Liver (tissue), 9 donors: ENCODE data around the gene UBE2QL1. TPM values are rescaled to one million over a fixed set of nuclear protein-coding genes. Genes with fewer than 3 reads are reported as not detected.

Experiments
- DNase-seq: peaks from one replicate; pipeline ENCODE4 v3.0.0-alpha.2; 2017; ENCODE audit warnings: low spot score
- H3K27ac ChIP-seq, 2 donors: one replicate each; pipeline ENCODE4 v1.7.0; 2013; ENCODE audit warnings: inconsistent platforms in 2 of 2, low read length in 2 of 2, control low read depth in 1 of 2, low read depth in 1 of 2, mild to moderate bottlenecking in 1 of 2
- H3K27me3 ChIP-seq, 4 donors: one replicate each; pipeline versions ENCODE4 v1.6.1 to v1.7.0; 2013; ENCODE audit warnings: low read length in 3 of 4, inconsistent platforms in 1 of 4, mild to moderate bottlenecking in 1 of 4, moderate library complexity in 1 of 4; ENCODE audit not compliant: control insufficient read depth in 4 of 4, insufficient read depth in 4 of 4
- H3K36me3 ChIP-seq, 4 donors: one replicate each; pipeline versions ENCODE4 v1.6.1 to v1.7.0; 2013; ENCODE audit warnings: low read length in 3 of 4, mild to moderate bottlenecking in 3 of 4, low read depth in 1 of 4, moderate library complexity in 1 of 4; ENCODE audit not compliant: control insufficient read depth in 4 of 4, insufficient read depth in 3 of 4
- H3K4me1 ChIP-seq, 4 donors: one replicate each; pipeline versions ENCODE4 v1.6.1 to v1.7.0; 2013; ENCODE audit warnings: low read length in 3 of 4, mild to moderate bottlenecking in 3 of 4, moderate library complexity in 1 of 4; ENCODE audit not compliant: control insufficient read depth in 4 of 4, insufficient read depth in 4 of 4
- H3K4me3 ChIP-seq, 3 donors: one replicate each; pipeline versions ENCODE4 v1.6.1 to v1.7.0; 2013; ENCODE audit warnings: low read length in 3 of 3, control low read depth in 1 of 3, low read depth in 1 of 3, mild to moderate bottlenecking in 1 of 3
- H3K9ac ChIP-seq, 2 donors: one replicate each; pipeline ENCODE4 v1.7.0; 2013; ENCODE audit warnings: low read length in 2 of 2, mild to moderate bottlenecking in 2 of 2, moderate library complexity in 2 of 2, control low read depth in 1 of 2, low read depth in 1 of 2
- H3K9me3 ChIP-seq, 4 donors: one replicate each; pipeline versions ENCODE4 v1.6.1 to v1.7.0; 2013; ENCODE audit warnings: low read length in 3 of 4; ENCODE audit not compliant: control insufficient read depth in 4 of 4
- EGR1 ChIP-seq, 2 donors: IDR thresholded peaks; 2 replicates each; pipeline ENCODE4 v1.6.1; 2016 to 2018; ENCODE audit warnings: antibody characterized with exemption in 2 of 2, low read depth in 2 of 2
- FOXA1 ChIP-seq: IDR thresholded peaks from 2 replicates; pipeline ENCODE4 v1.6.1; 2016; ENCODE audit warnings: antibody characterized with exemption
- FOXA2 ChIP-seq: IDR thresholded peaks from 2 replicates; pipeline ENCODE4 v1.6.1; 2016; ENCODE audit warnings: antibody characterized with exemption
- GABPA ChIP-seq, 2 donors: IDR thresholded peaks in 1 of 2; conservative IDR thresholded peaks in 1 of 2; 2 replicates each; pipeline ENCODE4 v1.6.1; 2016; ENCODE audit warnings: antibody characterized with exemption in 2 of 2, mild to moderate bottlenecking in 1 of 2, moderate library complexity in 1 of 2
- HNF4A ChIP-seq, 2 donors: conservative IDR thresholded peaks; 2 replicates each; pipeline ENCODE4 v1.6.1; 2016; ENCODE audit warnings: antibody characterized with exemption in 2 of 2, mild to moderate bottlenecking in 2 of 2
- HNF4G ChIP-seq: IDR thresholded peaks from 2 replicates; pipeline ENCODE4 v1.6.1; 2016; ENCODE audit warnings: antibody characterized with exemption
- JUND ChIP-seq, 2 donors: IDR thresholded peaks; 2 replicates each; pipeline ENCODE4 v1.6.1; 2016; ENCODE audit warnings: antibody characterized with exemption in 2 of 2
- MAX ChIP-seq: IDR thresholded peaks from 2 replicates; pipeline ENCODE4 v1.6.1; 2016; ENCODE audit warnings: antibody characterized with exemption
- NR2F2 ChIP-seq: IDR thresholded peaks from 2 replicates; pipeline ENCODE4 v1.6.1; 2016; ENCODE audit warnings: antibody characterized with exemption
- RAD21 ChIP-seq, 2 donors: IDR thresholded peaks; 2 replicates each; pipeline ENCODE4 v1.6.1; 2016; ENCODE audit warnings: antibody characterized with exemption in 2 of 2, mild to moderate bottlenecking in 2 of 2
- REST ChIP-seq: IDR thresholded peaks from 2 replicates; pipeline ENCODE4 v1.6.1; 2016; ENCODE audit warnings: antibody characterized with exemption, mild to moderate bottlenecking
- RXRA ChIP-seq, 2 donors: IDR thresholded peaks; 2 replicates each; pipeline ENCODE4 v1.6.1; 2017 to 2018; ENCODE audit warnings: antibody characterized with exemption in 2 of 2, mild to moderate bottlenecking in 1 of 2
- SP1 ChIP-seq: IDR thresholded peaks from 2 replicates; pipeline ENCODE4 v1.6.1; 2018; ENCODE audit warnings: antibody characterized with exemption, mild to moderate bottlenecking
- TAF1 ChIP-seq: conservative IDR thresholded peaks from 2 replicates; pipeline ENCODE4 v1.6.1; 2016; ENCODE audit warnings: antibody characterized with exemption, mild to moderate bottlenecking
- YY1 ChIP-seq: IDR thresholded peaks from 2 replicates; pipeline ENCODE4 v1.6.1; 2016; ENCODE audit warnings: antibody characterized with exemption, mild to moderate bottlenecking
- WGBS: extraction: QIAGEN DNeasy Blood & Tissue Kit; methylation state at CpG from one replicate; pipeline ENCODE4 v1.1.7; 2013; 5-methylcytosine and 5-hydroxymethylcytosine counted together
- polyA plus RNA-seq, 2 donors: library from polyadenylated mRNA; stranded (reverse) in 1 of 2; unstranded in 1 of 2; fragments of 200-250 nt in 1 of 2; fragments of >200 nt in 1 of 2; fragmentation: Nextera tagmentation in 1 of 2; extraction: Ambion mirVana in 1 of 2; gene quantifications; one replicate each; pipeline versions ENCODE4 v1.2.1 to v1.2.3, GENCODE V29; 2013 to 2015
- total RNA-seq, 2 donors: library from RNA; depleted of rRNA; stranded (reverse); fragments of >200 nt; gene quantifications; one replicate each; pipeline ENCODE4 v1.2.3, GENCODE V29; 2014
- TF ChIP-seq, protein P1 (sequence below): IDR thresholded peaks from 2 replicates; pipeline ENCODE4 v1.6.1; 2016; ENCODE audit warnings: antibody characterized with exemption
- TF ChIP-seq, protein P2 (sequence below): IDR thresholded peaks from 2 replicates; pipeline ENCODE4 v1.6.1; 2016; ENCODE audit warnings: antibody characterized with exemption
- TF ChIP-seq, protein P3 (sequence below): fragments of 150-350 bp; IDR thresholded peaks from 2 replicates; pipeline ENCODE4 v1.5.1; 2017; ENCODE audit warnings: improper control_type of control experiment, low read depth, low read length; ENCODE audit not compliant: missing input control
- donor health status: healthy.
- donor health status: healthy.
- donor health status: healthy.
- donor health status: healthy.
- donor health status: healthy.

The UBE2QL1 gene
- total and polyA plus RNA-seq, 4 donors: 0.09 to 1.9 (median 0.36) TPM

DNA sequence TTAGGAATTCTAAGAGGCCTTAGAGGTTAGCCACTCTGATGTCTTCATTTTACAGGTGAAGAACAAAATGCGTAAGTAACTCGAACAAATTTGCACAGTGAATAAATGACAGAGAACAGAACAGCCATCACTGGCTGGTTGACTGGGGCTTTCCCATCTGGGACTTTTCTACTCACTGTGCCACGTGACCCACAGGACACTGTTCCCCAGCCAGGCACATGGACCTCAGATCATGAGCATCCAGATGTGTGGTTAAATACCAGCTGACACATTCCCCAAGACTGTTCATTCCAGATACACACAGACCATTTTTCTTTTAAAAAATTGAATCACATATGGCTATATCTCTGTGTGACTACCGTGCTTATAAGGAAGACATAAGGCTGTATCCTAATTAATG lies 44.5 kb upstream of the UBE2QL1 start:
- no peak overlapping the region for H3K4me3 ChIP-seq
- H3K27me3 ChIP-seq: peaks cover 0 to 2% (median 0%) of the 10 kb centered on the region in 4 donors
- no peak overlapping the region for H3K9ac ChIP-seq
- no peak for TF ChIP-seq HNF4A (conservative IDR thresholded peaks at IDR 0.05)
- TF ChIP-seq MAX: no peak
- no peak overlapping the region for H3K27ac ChIP-seq
- H3K9me3 ChIP-seq: no peaks in the 10 kb centered on the region
- no peak for DNase-seq
- H3K36me3 ChIP-seq: no peaks in the 10 kb centered on the region
- no peaks in the 10 kb centered on the region for H3K4me1 ChIP-seq
- WGBS: 85% methylated on average over 4 of the region's 4 CpGs

DNA sequence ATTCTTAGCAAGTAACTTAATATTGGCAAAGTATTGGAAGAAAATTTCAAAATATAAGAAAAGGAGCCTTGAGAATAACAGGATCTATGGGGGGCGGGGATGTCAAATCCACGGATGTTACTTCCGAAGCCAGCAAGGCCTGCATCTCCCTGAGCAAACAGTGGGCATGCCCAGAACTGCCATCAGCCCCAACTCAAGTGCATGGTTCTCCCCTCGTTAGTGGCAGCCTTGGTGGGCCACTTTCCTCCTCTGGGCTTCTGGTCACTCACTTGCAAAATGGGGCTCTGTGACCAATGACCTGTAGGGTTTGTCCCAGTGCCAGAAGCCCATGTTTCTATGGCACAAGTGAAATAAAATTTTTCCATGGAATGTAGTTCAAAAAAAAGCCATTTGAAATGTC lies 43.1 kb upstream of the UBE2QL1 start:
- H3K36me3 ChIP-seq: no peaks in the 10 kb centered on the region
- no peaks in the 10 kb centered on the region for H3K4me1 ChIP-seq
- 88% methylated on average over 4 of the region's 4 CpGs for WGBS
- H3K27me3 ChIP-seq: peaks cover 0 to 2% (median 0%) of the 10 kb centered on the region in 4 donors
- no peaks in the 10 kb centered on the region for H3K9me3 ChIP-seq
- TF ChIP-seq HNF4A (conservative IDR thresholded peaks at IDR 0.05): no peak
- TF ChIP-seq GABPA (IDR thresholded peaks at IDR 0.05 in 1 of 2, conservative IDR thresholded peaks at IDR 0.05 in 1 of 2): no peak
- TF ChIP-seq, protein P1, sequence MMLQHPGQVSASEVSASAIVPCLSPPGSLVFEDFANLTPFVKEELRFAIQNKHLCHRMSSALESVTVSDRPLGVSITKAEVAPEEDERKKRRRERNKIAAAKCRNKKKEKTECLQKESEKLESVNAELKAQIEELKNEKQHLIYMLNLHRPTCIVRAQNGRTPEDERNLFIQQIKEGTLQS: no peak
- no peak for TF ChIP-seq YY1
- no peak for TF ChIP-seq NR2F2
- TF ChIP-seq TAF1: no peak
- no peak for TF ChIP-seq EGR1 (IDR thresholded peaks at IDR 0.05; ENCODE audit: low read depth in 2 of 2)
- no peak for TF ChIP-seq RAD21 (IDR thresholded peaks at IDR 0.05)
- TF ChIP-seq RXRA (IDR thresholded peaks at IDR 0.05): no peak
- TF ChIP-seq HNF4G: no peak
- TF ChIP-seq REST: no peak
- no peak for TF ChIP-seq JUND (IDR thresholded peaks at IDR 0.05)
- TF ChIP-seq MAX: no peak
- no peak for TF ChIP-seq FOXA1
- TF ChIP-seq FOXA2: no peak
- no peak for TF ChIP-seq SP1
- TF ChIP-seq, protein P2, sequence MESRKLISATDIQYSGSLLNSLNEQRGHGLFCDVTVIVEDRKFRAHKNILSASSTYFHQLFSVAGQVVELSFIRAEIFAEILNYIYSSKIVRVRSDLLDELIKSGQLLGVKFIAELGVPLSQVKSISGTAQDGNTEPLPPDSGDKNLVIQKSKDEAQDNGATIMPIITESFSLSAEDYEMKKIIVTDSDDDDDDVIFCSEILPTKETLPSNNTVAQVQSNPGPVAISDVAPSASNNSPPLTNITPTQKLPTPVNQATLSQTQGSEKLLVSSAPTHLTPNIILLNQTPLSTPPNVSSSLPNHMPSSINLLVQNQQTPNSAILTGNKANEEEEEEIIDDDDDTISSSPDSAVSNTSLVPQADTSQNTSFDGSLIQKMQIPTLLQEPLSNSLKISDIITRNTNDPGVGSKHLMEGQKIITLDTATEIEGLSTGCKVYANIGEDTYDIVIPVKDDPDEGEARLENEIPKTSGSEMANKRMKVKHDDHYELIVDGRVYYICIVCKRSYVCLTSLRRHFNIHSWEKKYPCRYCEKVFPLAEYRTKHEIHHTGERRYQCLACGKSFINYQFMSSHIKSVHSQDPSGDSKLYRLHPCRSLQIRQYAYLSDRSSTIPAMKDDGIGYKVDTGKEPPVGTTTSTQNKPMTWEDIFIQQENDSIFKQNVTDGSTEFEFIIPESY: no peak
- TF ChIP-seq, protein P3, sequence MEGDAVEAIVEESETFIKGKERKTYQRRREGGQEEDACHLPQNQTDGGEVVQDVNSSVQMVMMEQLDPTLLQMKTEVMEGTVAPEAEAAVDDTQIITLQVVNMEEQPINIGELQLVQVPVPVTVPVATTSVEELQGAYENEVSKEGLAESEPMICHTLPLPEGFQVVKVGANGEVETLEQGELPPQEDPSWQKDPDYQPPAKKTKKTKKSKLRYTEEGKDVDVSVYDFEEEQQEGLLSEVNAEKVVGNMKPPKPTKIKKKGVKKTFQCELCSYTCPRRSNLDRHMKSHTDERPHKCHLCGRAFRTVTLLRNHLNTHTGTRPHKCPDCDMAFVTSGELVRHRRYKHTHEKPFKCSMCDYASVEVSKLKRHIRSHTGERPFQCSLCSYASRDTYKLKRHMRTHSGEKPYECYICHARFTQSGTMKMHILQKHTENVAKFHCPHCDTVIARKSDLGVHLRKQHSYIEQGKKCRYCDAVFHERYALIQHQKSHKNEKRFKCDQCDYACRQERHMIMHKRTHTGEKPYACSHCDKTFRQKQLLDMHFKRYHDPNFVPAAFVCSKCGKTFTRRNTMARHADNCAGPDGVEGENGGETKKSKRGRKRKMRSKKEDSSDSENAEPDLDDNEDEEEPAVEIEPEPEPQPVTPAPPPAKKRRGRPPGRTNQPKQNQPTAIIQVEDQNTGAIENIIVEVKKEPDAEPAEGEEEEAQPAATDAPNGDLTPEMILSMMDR: no peak
- no peak overlapping the region for H3K4me3 ChIP-seq
- H3K9ac ChIP-seq: no peak overlapping the region
- no peak for DNase-seq
- H3K27ac ChIP-seq: no peak overlapping the region
